H1 (cell line): Measurements from ENCODE around the gene ZWILCH. TPM values are rescaled to one million over a fixed set of nuclear protein-coding genes. Genes with fewer than 3 reads are reported as not detected.

Experiments
- KDM1A ChIP-seq: fragments of 200-600, 300-600 bp; sonication (generic); IDR thresholded peaks from 2 replicates; pipeline ENCODE4 v1.7.1; 2016; ENCODE audit warnings: mild to moderate bottlenecking, low read length, borderline replicate concordance
- SAP30 ChIP-seq: fragments of 300-600 bp; sonication (generic); IDR thresholded peaks from 2 replicates; pipeline ENCODE4 v1.7.1; 2012; ENCODE audit warnings: low read length, moderate library complexity, mild to moderate bottlenecking, inconsistent platforms; ENCODE audit not compliant: insufficient read depth, insufficient replicate concordance
- polyA plus RNA-seq, 7 experiments: library from polyadenylated mRNA; depleted of rRNA in 3 of 7; stranded (reverse) in 5 of 7; unstranded in 2 of 7; fragments of >200 nt in 5 of 7; fragments of 200-250 nt in 2 of 7; gene quantifications; 1 replicate in 5 of 7; 2 replicates in 1 of 7; 4 replicates in 1 of 7; pipeline versions ENCODE4 v1.2.1 to v1.2.3, GENCODE V29; 2011 to 2013; ENCODE audit warnings: missing spikeins in 2 of 7, mixed read lengths in 2 of 7
- total RNA-seq: library from RNA; stranded (reverse); fragmentation: NEBNext Ultra II Directional; extraction: Animal tissue kit (Norgen Biotek cat#: 25700); gene quantifications from 2 replicates; pipeline ENCODE4 v1.2.1, GENCODE V29; 2021
- TF ChIP-seq, protein P1 (sequence below): IDR thresholded peaks from 2 replicates; pipeline ENCODE4 v1.6.1; 2011; ENCODE audit warnings: low read depth, mild to moderate bottlenecking, low read length; ENCODE audit not compliant: insufficient read depth

Gene ZWILCH
- total and polyA plus RNA-seq, 2 of the 8 experiments (the other 6 are each of a cell fraction or from before 2014, with no cell fraction given) = 18.1 to 61.5 TPM

DNA sequence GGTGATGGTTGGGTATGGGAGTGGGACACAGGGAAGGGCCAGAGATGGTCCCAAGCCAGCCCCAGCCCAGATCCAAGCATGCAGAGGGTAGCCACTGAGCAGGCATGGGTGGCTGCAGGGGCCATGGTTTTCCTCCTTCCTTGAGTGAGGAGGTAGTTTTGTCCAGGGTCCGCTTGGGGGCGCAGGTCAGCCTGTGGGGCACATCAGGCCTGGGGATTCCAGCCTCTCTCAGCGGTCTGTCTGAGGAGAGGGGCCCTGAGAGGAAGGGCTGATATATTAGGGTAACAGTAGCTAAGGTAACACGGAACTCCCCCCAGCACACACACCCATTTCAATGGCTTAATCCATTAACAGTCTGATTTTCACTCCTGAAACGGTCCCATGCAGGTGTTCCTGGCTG, 83.4 kb downstream of the ZWILCH start (continued):
- TF ChIP-seq SAP30 (no peak), KDM1A (no peak)
- TF ChIP-seq, protein P1, sequence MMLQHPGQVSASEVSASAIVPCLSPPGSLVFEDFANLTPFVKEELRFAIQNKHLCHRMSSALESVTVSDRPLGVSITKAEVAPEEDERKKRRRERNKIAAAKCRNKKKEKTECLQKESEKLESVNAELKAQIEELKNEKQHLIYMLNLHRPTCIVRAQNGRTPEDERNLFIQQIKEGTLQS = no peak
